Ishikawa (cell line): Measurements from ENCODE around the gene LRRC75B.

Source experiments
- CEBPB ChIP-seq: IDR thresholded peaks from 2 replicates; pipeline ENCODE4 v1.6.1; 2012
- CREB1 ChIP-seq: IDR thresholded peaks from 2 replicates; pipeline ENCODE4 v1.6.1; 2012; ENCODE audit warnings: low read depth
- EGR1 ChIP-seq: IDR thresholded peaks from 2 replicates; pipeline ENCODE4 v1.6.1; 2012
- EP300 ChIP-seq: IDR thresholded peaks from 2 replicates; pipeline ENCODE4 v1.6.1; 2012; ENCODE audit warnings: borderline replicate concordance
- MAX ChIP-seq: IDR thresholded peaks from 2 replicates; pipeline ENCODE4 v1.6.1; 2012
- NFIC ChIP-seq: IDR thresholded peaks from 2 replicates; pipeline ENCODE4 v1.6.1; 2012
- RAD21 ChIP-seq: IDR thresholded peaks from 2 replicates; pipeline ENCODE4 v1.6.1; 2012; ENCODE audit warnings: low read depth
- REST ChIP-seq: IDR thresholded peaks from 2 replicates; pipeline ENCODE4 v1.6.1; 2012; ENCODE audit warnings: low read depth, mild to moderate bottlenecking
- TAF1 ChIP-seq: IDR thresholded peaks from 2 replicates; pipeline ENCODE4 v1.6.1; 2012; ENCODE audit warnings: low read depth, mild to moderate bottlenecking
- TCF12 ChIP-seq: IDR thresholded peaks from 2 replicates; pipeline ENCODE4 v1.6.1; 2012; ENCODE audit warnings: low read depth
- TEAD4 ChIP-seq: IDR thresholded peaks from 2 replicates; pipeline ENCODE4 v1.6.1; 2012
- USF1 ChIP-seq: IDR thresholded peaks from 2 replicates; pipeline ENCODE4 v1.6.1; 2012
- YY1 ChIP-seq: IDR thresholded peaks from 2 replicates; pipeline ENCODE4 v1.6.1; 2012; ENCODE audit warnings: low read depth
- ZBTB7A ChIP-seq: IDR thresholded peaks from 2 replicates; pipeline ENCODE4 v1.6.1; 2012; ENCODE audit warnings: low read depth

DNA sequence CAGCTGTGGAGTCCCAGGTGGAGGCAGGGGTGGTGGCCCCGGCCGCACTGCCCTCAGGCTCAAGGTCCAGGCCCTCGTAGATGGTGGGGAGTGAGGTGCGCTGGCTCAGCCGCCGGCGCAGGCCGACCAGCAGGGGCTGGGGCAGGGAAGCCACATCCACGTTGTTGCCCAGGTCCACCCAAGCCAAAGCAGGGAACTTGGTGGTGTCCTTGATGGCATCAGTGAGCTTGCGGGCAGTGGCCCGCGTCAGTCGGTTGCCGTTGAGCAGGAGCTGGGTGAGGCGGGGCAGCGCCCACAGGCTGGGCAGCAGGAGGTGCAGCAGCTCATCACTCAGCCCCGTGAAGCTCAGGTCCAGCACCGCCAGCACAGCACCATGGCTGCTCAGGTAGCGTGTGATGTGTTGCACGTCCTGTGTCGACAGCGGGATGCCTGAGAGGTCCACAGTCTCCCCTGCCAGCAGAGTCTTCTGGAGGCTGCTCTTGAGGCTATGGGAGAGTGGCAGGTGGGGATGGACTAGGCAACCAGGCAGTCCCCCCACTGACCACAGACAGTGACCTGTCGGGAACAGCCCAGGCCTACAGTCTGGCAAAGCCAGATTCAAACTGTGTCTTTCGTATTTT is 6.8 kb downstream of the LRRC75B start:
- no peak for TF ChIP-seq EP300
- no peak for TF ChIP-seq RAD21
- TF ChIP-seq REST: no peak
- TF ChIP-seq YY1: no peak
- no peak for TF ChIP-seq CREB1
- TF ChIP-seq CEBPB: no peak
- no peak for TF ChIP-seq USF1
- no peak for TF ChIP-seq NFIC
- no peak for TF ChIP-seq MAX
- no peak for TF ChIP-seq ZBTB7A
- no peak for TF ChIP-seq TEAD4
- TF ChIP-seq EGR1: no peak
- no peak for TF ChIP-seq TAF1
- no peak for TF ChIP-seq TCF12
